CD4-positive, alpha-beta memory T cell (primary cell): Measurements from ENCODE around the gene TMEM270. TPM values are rescaled to one million over a fixed set of nuclear protein-coding genes. Genes with fewer than 3 reads are reported as not detected.

Experiments used
- CTCF ChIA-PET: fragments of 350-600 bp; sonication (Branson Sonifier 250); formaldehyde crosslinking; loops from one replicate; lab custom pipeline; 2021; ENCODE audit warnings: inconsistent platforms; ENCODE audit not compliant: partially characterized antibody; lab: Charles Lee
- POLR2A ChIA-PET: fragments of 350-600 bp; sonication (Branson Sonifier 250); formaldehyde crosslinking; loops from one replicate; lab custom pipeline; 2021; ENCODE audit not compliant: partially characterized antibody; lab: Charles Lee
- DNase-seq, 5 donors: peaks; one replicate each; pipeline versions ENCODE4 v3.0.0 to v3.0.0-alpha.2; 2020 to 2022; ENCODE audit warnings: mixed read lengths in 1 of 5
- H3K27ac ChIP-seq: one replicate; pipeline ENCODE4 v1.7.0; 2013; ENCODE audit warnings: low read depth, low read length
- H3K27me3 ChIP-seq: 2 replicates; pipeline ENCODE4 v1.7.0; 2013; ENCODE audit warnings: mild to moderate bottlenecking, low read length, moderate library complexity; ENCODE audit not compliant: insufficient read depth
- H3K36me3 ChIP-seq: 2 replicates; pipeline ENCODE4 v1.7.0; 2013; ENCODE audit warnings: mild to moderate bottlenecking, low read length, moderate library complexity; ENCODE audit not compliant: insufficient read depth
- H3K4me1 ChIP-seq: 2 replicates; pipeline ENCODE4 v1.7.0; 2013; ENCODE audit warnings: mild to moderate bottlenecking, low read length, moderate library complexity; ENCODE audit not compliant: insufficient read depth
- H3K4me3 ChIP-seq, 2 donors: one replicate each; pipeline ENCODE4 v1.7.0; 2013; ENCODE audit warnings: low read length in 2 of 2, mild to moderate bottlenecking in 1 of 2
- H3K9me3 ChIP-seq, 2 donors: one replicate each; pipeline ENCODE4 v1.7.0; 2013; ENCODE audit warnings: low read length in 2 of 2, control low read depth in 1 of 2; ENCODE audit not compliant: control insufficient read depth in 1 of 2
- H3K27ac Mint-ChIP-seq, 7 donors: one replicate each; pipeline ENCODE4 v1.8.0; 2020 to 2021; ENCODE audit warnings: mixed read lengths in 7 of 7, mild to moderate bottlenecking in 6 of 7, inconsistent platforms in 3 of 7, moderate library complexity in 3 of 7
- H3K27me3 Mint-ChIP-seq, 2 donors: one replicate each; pipeline ENCODE4 v1.8.0; 2020 to 2021; ENCODE audit warnings: mixed read lengths in 2 of 2
- H3K36me3 Mint-ChIP-seq, 2 donors: one replicate each; pipeline ENCODE4 v1.8.0; 2020 to 2021; ENCODE audit warnings: mixed read lengths in 2 of 2, inconsistent platforms in 1 of 2, mild to moderate bottlenecking in 1 of 2
- H3K4me1 Mint-ChIP-seq, 4 donors: one replicate each; pipeline ENCODE4 v1.8.0; 2020 to 2021; ENCODE audit warnings: mixed read lengths in 4 of 4, mild to moderate bottlenecking in 1 of 4
- H3K4me3 Mint-ChIP-seq, 8 donors: one replicate each; pipeline ENCODE4 v1.8.0; 2020 to 2021; ENCODE audit warnings: mixed read lengths in 8 of 8, mild to moderate bottlenecking in 7 of 8, moderate library complexity in 6 of 8, inconsistent platforms in 3 of 8
- H3K9me3 Mint-ChIP-seq, 8 donors: one replicate each; pipeline ENCODE4 v1.8.0; 2020 to 2021; ENCODE audit warnings: mixed read lengths in 8 of 8, mild to moderate bottlenecking in 5 of 8, inconsistent platforms in 3 of 8, moderate library complexity in 1 of 8
- intact Hi-C: fragments of 100-400 bp; cut with micrococcal nuclease; formaldehyde crosslinking; loops from one replicate; pipeline ENCODE4 v1.15.1; 2023
- polyA plus RNA-seq, 2 donors: library from polyadenylated mRNA; unstranded; fragments of 300-500 nt; fragmentation: Illumina TruSeq; gene quantifications; one replicate each; pipeline ENCODE4 v1.2.3, GENCODE V29; 2021
- total RNA-seq, 2 experiments: library from RNA; stranded (reverse); gene quantifications; one replicate each; pipeline ENCODE4 v1.2.3, GENCODE V29; 2021

TMEM270 gene
- total and polyA plus RNA-seq, 4 experiments from 2014 or later: not detected

DNA sequence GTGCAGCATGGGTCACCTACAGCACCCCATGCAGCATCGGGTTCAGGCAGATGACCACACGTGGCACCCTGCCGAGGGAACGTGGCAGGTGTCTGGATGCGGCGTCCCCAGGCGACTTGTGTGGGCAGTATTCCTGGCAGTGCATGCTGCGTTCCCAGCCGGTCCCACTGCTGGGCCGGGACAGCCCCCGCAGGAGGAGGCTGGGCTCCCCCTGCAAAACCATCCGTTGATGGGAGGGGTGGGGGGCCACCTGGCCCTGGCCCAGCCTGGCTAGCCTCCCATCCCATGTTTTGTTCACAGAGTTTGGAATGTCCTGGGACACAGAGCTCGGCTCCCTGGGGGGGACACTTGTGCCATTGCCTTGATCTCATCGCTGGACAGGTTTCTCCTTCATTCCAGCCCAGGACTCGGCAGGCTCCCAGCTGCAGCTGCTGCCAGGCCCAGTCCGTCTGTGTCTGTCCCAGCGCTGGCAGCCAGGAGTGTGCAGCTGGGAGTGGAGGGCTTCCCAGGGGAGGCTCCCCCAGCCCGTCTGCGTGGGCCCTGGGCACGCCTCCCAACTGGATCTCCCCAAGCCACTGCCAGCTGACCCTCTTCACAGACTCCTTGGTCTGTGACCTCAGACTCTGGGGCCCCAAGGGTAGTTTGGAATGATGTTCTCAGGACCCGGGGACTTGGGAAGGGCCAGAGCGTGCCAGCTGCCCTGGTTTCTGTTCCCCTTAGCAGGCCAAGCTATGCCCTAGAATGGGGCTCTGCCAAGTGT, 32.6 kb downstream of the TMEM270 start:
- no peak for DNase-seq
- intact Hi-C loops: no loop called here
- no peak overlapping the region for H3K27ac ChIP-seq
- no peaks in the 10 kb centered on the region for H3K36me3 ChIP-seq
- no peak overlapping the region for H3K4me3 Mint-ChIP-seq
- H3K9me3 Mint-ChIP-seq: peaks cover 0 to 18% (median 6%) of the 10 kb centered on the region in 8 donors
- POLR2A ChIA-PET: no interaction called here
- peaks cover 3 to 9% of the 10 kb centered on the region in 2 donors for H3K27me3 Mint-ChIP-seq
- H3K4me1 Mint-ChIP-seq: no peaks in the 10 kb centered on the region
- H3K9me3 ChIP-seq: no peaks in the 10 kb centered on the region
- H3K4me1 ChIP-seq: no peaks in the 10 kb centered on the region
- no peak overlapping the region for H3K4me3 ChIP-seq
- CTCF ChIA-PET: no interaction called here
- H3K27me3 ChIP-seq: no peaks in the 10 kb centered on the region
- no peak overlapping the region for H3K27ac Mint-ChIP-seq
- H3K36me3 Mint-ChIP-seq: no peaks in the 10 kb centered on the region

DNA sequence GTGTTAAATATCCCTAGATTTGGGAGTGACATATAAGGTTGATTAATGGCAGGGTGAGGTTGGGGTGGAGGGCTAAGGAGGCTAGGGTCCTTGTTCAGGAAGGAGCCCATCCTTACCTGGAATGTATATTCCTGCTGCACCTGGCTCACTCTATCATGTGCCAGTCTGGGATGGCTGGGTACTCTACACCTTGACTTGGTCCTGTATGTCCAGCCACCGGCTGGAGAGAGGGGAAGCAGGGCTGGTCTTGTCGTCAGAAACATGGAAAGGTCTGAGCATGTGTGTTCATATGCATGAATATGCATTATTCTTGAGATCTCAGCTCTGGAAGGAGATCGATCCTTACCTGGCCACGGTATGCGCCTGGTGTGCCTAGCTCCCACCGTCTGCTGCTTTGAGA, 33.2 kb downstream of the TMEM270 start:
- intact Hi-C loops: no loop called here
- CTCF ChIA-PET: no interaction called here
- Mint-ChIP-seq H3K4me3 (no peak overlapping the region), H3K36me3 (no peaks in the 10 kb centered on the region), H3K4me1 (no peaks in the 10 kb centered on the region), H3K27ac (no peak overlapping the region), H3K27me3 (peaks cover 1 to 3% of the 10 kb centered on the region in 2 donors), H3K9me3 (peaks cover 0 to 18% (median 6%) of the 10 kb centered on the region in 8 donors)
- Histone ChIP-seq H3K4me3 (no peak overlapping the region), H3K27ac (no peak overlapping the region), H3K4me1 (no peaks in the 10 kb centered on the region), H3K27me3 (no peaks in the 10 kb centered on the region), H3K36me3 (no peaks in the 10 kb centered on the region), H3K9me3 (no peaks in the 10 kb centered on the region)
- DNase-seq: no peak
- POLR2A ChIA-PET: no interaction called here

DNA sequence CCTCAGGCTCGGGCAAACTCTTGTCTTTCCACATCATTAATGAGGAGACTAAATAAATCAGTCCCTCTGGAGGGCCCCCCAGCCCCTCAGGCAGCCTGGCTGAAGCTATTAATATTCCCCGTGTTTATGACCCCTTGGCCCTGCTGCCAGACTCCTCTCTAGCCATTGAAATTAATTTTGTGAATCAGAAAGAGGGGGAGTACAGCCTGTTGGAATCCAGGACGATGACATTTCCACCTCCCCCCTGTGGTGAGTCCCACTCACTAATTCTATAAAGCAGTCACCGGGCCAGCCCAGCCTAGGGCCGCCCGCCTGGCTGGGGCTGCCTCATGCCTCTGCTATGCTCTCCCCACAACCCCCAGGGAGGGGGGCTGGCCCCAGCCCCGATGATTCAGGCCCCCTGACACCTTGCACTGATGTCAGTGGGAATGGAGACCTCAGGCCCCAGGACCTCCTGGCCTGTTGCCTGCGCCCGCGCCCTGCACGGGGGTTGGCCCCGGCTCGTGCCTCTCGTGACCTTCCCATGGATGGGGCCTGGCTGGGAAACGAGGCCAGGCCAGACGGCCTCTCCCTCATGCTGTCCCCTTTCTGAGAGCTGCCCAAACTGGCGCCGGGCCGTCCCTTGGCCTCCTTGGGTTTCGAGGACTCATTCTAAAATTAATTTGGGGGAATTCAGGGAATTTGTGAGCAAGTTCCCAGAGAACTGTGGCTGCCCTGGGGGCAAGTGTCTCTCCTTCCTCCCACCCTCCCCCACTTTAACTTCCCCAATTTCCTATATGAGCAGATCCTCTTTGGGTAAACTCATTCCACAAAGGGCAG, 34.0 kb downstream of the TMEM270 start:
- Mint-ChIP-seq H3K9me3 (peaks cover 0 to 18% (median 6%) of the 10 kb centered on the region in 8 donors), H3K27ac (no peak overlapping the region), H3K4me3 (no peak overlapping the region), H3K36me3 (no peaks in the 10 kb centered on the region), H3K27me3 (peaks cover 1 to 3% of the 10 kb centered on the region in 2 donors), H3K4me1 (no peaks in the 10 kb centered on the region)
- H3K4me1 ChIP-seq: no peaks in the 10 kb centered on the region
- no peak for DNase-seq
- intact Hi-C loops: no loop called here
- no peaks in the 10 kb centered on the region for H3K9me3 ChIP-seq
- ChIA-PET POLR2A (no interaction called here), CTCF (no interaction called here)
- no peak overlapping the region for H3K27ac ChIP-seq
- H3K27me3 ChIP-seq: no peaks in the 10 kb centered on the region
- H3K36me3 ChIP-seq: no peaks in the 10 kb centered on the region
- H3K4me3 ChIP-seq: no peak overlapping the region

DNA sequence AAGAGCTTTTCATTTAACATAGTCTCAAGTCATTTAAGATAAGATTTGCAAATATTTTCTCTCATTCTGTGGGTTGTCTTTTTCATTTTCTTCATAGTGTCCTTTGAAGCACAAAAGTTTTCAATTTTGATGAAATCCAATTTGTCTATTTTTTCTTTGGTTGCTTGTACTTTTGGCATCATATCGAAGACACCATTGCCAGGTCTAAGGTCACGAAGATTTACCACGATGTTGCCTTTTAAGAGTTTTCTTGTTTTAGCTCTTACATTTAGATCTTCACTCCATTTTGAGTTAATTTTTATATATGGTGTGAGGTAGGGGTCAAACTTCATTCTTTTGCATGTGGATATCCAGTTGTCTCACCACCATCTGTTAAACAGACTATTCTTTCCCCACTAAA, 34.7 kb downstream of the TMEM270 start:
- Histone ChIP-seq H3K4me3 (no peak overlapping the region), H3K36me3 (no peaks in the 10 kb centered on the region), H3K27ac (no peak overlapping the region), H3K4me1 (no peaks in the 10 kb centered on the region), H3K9me3 (no peaks in the 10 kb centered on the region), H3K27me3 (no peaks in the 10 kb centered on the region)
- POLR2A ChIA-PET: no interaction called here
- no peak overlapping the region for H3K4me3 Mint-ChIP-seq
- H3K9me3 Mint-ChIP-seq: peaks cover 0 to 18% (median 6%) of the 10 kb centered on the region in 8 donors
- DNase-seq: no peak
- H3K36me3 Mint-ChIP-seq: no peaks in the 10 kb centered on the region
- H3K4me1 Mint-ChIP-seq: no peaks in the 10 kb centered on the region
- H3K27ac Mint-ChIP-seq: no peak overlapping the region
- intact Hi-C loops: no loop called here
- peaks cover 1 to 3% of the 10 kb centered on the region in 2 donors for H3K27me3 Mint-ChIP-seq
- CTCF ChIA-PET: no interaction called here

DNA sequence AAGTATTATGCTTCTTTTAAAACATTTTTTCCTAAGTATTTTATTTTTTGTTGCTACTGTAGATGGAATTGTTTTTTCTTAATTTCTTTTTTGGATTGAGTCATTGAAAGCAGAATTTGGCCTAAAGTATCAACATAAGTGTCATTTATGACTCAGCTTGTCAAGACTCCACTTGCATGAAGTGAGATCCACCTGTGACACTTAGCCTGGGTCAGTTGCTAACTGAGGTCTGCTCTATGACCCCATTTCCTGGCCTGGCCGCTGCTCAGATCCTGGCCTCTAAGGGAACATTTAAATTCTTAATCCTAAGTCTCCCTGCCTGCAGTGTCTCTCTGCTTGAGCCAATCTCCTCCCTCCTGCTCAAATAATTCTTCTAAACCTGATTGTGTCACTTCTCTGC, 35.5 kb downstream of the TMEM270 start:
- POLR2A ChIA-PET: no interaction called here
- H3K36me3 Mint-ChIP-seq: no peaks in the 10 kb centered on the region
- Histone ChIP-seq H3K36me3 (no peaks in the 10 kb centered on the region), H3K4me3 (no peak overlapping the region), H3K27me3 (no peaks in the 10 kb centered on the region), H3K9me3 (no peaks in the 10 kb centered on the region), H3K4me1 (no peaks in the 10 kb centered on the region), H3K27ac (no peak overlapping the region)
- peaks cover 1 to 3% of the 10 kb centered on the region in 2 donors for H3K27me3 Mint-ChIP-seq
- DNase-seq: no peak
- CTCF ChIA-PET: no interaction called here
- peaks cover 0 to 18% (median 6%) of the 10 kb centered on the region in 8 donors for H3K9me3 Mint-ChIP-seq
- intact Hi-C loops: no loop called here
- no peaks in the 10 kb centered on the region for H3K4me1 Mint-ChIP-seq
- H3K27ac Mint-ChIP-seq: no peak overlapping the region
- H3K4me3 Mint-ChIP-seq: no peak overlapping the region

DNA sequence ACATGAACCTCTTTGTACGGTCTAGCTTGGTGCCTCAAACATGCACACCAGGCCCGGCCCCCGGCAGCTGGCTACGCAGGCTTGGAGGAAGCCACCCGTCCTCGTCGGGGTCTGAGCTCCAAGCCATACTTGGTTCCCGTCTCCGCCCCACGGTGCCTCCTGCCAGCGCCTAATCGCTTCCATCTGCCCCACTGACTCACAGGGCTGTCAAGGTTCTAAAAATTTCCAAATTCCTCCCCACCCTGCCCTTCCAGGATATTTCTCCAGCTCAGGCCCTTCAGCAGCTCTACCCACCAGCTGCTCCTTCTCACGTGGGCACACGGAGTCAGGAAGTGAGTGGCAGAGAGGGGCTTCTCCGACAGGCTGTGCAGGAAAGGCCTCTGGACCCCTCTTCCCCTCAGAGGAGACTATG, 38.8 kb downstream of the TMEM270 start:
- no peak overlapping the region for H3K4me3 Mint-ChIP-seq
- Histone ChIP-seq H3K27ac (no peak overlapping the region), H3K27me3 (no peaks in the 10 kb centered on the region), H3K4me3 (no peak overlapping the region), H3K36me3 (no peaks in the 10 kb centered on the region), H3K9me3 (no peaks in the 10 kb centered on the region), H3K4me1 (no peaks in the 10 kb centered on the region)
- peaks cover 0 to 18% (median 6%) of the 10 kb centered on the region in 8 donors for H3K9me3 Mint-ChIP-seq
- no peaks in the 10 kb centered on the region for H3K36me3 Mint-ChIP-seq
- peaks cover 1 to 3% of the 10 kb centered on the region in 2 donors for H3K27me3 Mint-ChIP-seq
- ChIA-PET CTCF (no interaction called here), POLR2A (no interaction called here)
- no peak overlapping the region for H3K27ac Mint-ChIP-seq
- intact Hi-C loops: no loop called here
- no peak for DNase-seq
- no peaks in the 10 kb centered on the region for H3K4me1 Mint-ChIP-seq

DNA sequence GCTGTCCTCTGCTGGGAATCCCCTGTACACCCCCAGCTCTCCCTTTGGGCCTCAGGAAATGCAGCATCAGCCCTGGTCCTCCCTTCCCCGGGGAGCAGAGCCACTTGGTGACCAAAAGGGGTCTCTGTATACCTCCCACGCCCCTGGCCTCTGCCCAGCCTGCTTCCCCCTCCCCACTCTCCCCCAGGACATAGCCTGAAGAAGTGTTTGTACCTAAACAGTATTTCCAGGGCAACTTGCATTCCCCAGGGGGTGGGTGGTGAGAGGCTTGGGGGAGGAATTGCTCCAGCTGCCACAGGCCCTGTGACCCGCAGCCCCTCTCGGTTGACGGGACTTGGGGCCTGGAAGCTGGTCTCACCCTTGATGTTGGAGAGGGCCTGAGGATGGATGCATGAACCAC, 39.3 kb downstream of the TMEM270 start:
- Mint-ChIP-seq H3K27ac (no peak overlapping the region), H3K9me3 (peaks cover 0 to 18% (median 6%) of the 10 kb centered on the region in 8 donors), H3K36me3 (no peaks in the 10 kb centered on the region), H3K27me3 (peaks cover 1 to 3% of the 10 kb centered on the region in 2 donors), H3K4me1 (no peaks in the 10 kb centered on the region), H3K4me3 (no peak overlapping the region)
- Histone ChIP-seq H3K27ac (no peak overlapping the region), H3K9me3 (no peaks in the 10 kb centered on the region), H3K4me3 (no peak overlapping the region), H3K36me3 (no peaks in the 10 kb centered on the region), H3K27me3 (no peaks in the 10 kb centered on the region), H3K4me1 (no peaks in the 10 kb centered on the region)
- CTCF ChIA-PET: no interaction called here
- no peak for DNase-seq
- POLR2A ChIA-PET: no interaction called here
- intact Hi-C loops: no loop called here
